GM12878 (cell line): Measurements from ENCODE around the gene WDR31. TPM values are rescaled to one million over a fixed set of nuclear protein-coding genes. Genes with fewer than 3 reads are reported as not detected.

Source experiments
- BMI1 ChIP-seq: fragments of 450-650 bp; IDR thresholded peaks from 2 replicates; pipeline ENCODE4 v1.6.1; 2016; ENCODE audit warnings: mild to moderate bottlenecking, moderate library complexity, borderline replicate concordance
- CEBPB ChIP-seq, 2 experiments: fragments of 150-350 bp in 1 of 2; IDR thresholded peaks; 2 replicates each; pipeline ENCODE4 v1.6.1; 2012 to 2014; ENCODE audit warnings: low read depth in 2 of 2, low read length in 2 of 2, borderline replicate concordance in 1 of 2, inconsistent platforms in 1 of 2
- IKZF2 ChIP-seq, 2 experiments: fragments of 450-650 bp; IDR thresholded peaks; 2 replicates each; pipeline ENCODE4 v1.6.1; 2017; ENCODE audit warnings: mild to moderate bottlenecking in 2 of 2, moderate library complexity in 2 of 2
- JUND ChIP-seq: IDR thresholded peaks from 2 replicates; pipeline ENCODE4 v1.6.1; 2012; ENCODE audit warnings: low read depth, mild to moderate bottlenecking, low read length, improper control_type of control experiment, moderate library complexity
- MEF2A ChIP-seq: IDR thresholded peaks from 2 replicates; pipeline ENCODE4 v1.6.1; 2011; ENCODE audit warnings: low read depth, mild to moderate bottlenecking, low read length, moderate library complexity; ENCODE audit not compliant: insufficient read depth
- RBBP5 ChIP-seq: fragments of 200-600 bp; sonication (generic); conservative IDR thresholded peaks from 2 replicates; pipeline ENCODE4 v1.6.1; 2016
- SPI1 ChIP-seq: IDR thresholded peaks from 2 replicates; pipeline ENCODE4 v1.6.1; 2011; ENCODE audit warnings: low read depth, mild to moderate bottlenecking, low read length, moderate library complexity, borderline replicate concordance; ENCODE audit not compliant: insufficient read depth
- SUZ12 ChIP-seq: fragments of 200-600 bp; sonication (generic); IDR thresholded peaks from one replicate; pipeline ENCODE4 v1.6.1; 2018; ENCODE audit warnings: antibody characterized with exemption, mild to moderate bottlenecking; ENCODE audit not compliant: unreplicated experiment
- TAF1 ChIP-seq: IDR thresholded peaks from 2 replicates; pipeline ENCODE4 v1.6.1; 2011; ENCODE audit warnings: mild to moderate bottlenecking, low read depth, low read length, borderline replicate concordance
- polyA plus RNA-seq, 11 experiments: library from polyadenylated mRNA; depleted of rRNA in 4 of 11; unstranded in 6 of 11; stranded (reverse) in 5 of 11; fragments of >200 nt; fragmentation: Nextera tagmentation in 4 of 11; fragmentation: Illumina TruSeq in 1 of 11; extraction: Ambion mirVana in 4 of 11; extraction: Trizol in 1 of 11; gene quantifications; 1 replicate in 1 of 11; 2 replicates in 10 of 11; pipeline versions ENCODE4 v1.2.1 to v1.2.3, GENCODE V29; 2011 to 2016; ENCODE audit warnings: inconsistent platforms in 2 of 11, missing spikeins in 2 of 11, low read depth in 1 of 11
- total RNA-seq, 4 experiments: library from RNA; depleted of rRNA in 3 of 4; stranded (reverse); fragments of >200 nt in 3 of 4; fragmentation: Illumina TruSeq in 1 of 4; extraction: Trizol in 1 of 4; gene quantifications; 2 replicates each; pipeline versions ENCODE4 v1.2.1 to v1.2.3, GENCODE V29; 2013 to 2021
- TF ChIP-seq, protein P1 (sequence below): fragments of 450-650 bp; IDR thresholded peaks from 2 replicates; pipeline ENCODE4 v1.6.1; 2017; ENCODE audit warnings: antibody characterized with exemption, mild to moderate bottlenecking, moderate library complexity
- TF ChIP-seq, protein P2 (sequence below): fragments of 450-650 bp; IDR thresholded peaks from 2 replicates; pipeline ENCODE4 v1.6.1; 2018; ENCODE audit warnings: mild to moderate bottlenecking, low read depth, moderate library complexity; ENCODE audit not compliant: partially characterized antibody
- TF ChIP-seq, protein P3 (sequence below): IDR thresholded peaks from 2 replicates; pipeline ENCODE4 v1.6.1; 2012; ENCODE audit warnings: low read depth, low read length, improper control_type of control experiment
- TF ChIP-seq, protein P4 (sequence below): fragments of 450-650 bp; formaldehyde crosslinking; IDR thresholded peaks from 2 replicates; pipeline ENCODE4 v1.5.0; 2022; ENCODE audit warnings: mild to moderate bottlenecking, missing genetic modification characterization
- TF ChIP-seq, protein P5 (sequence below): fragments of 450-650 bp; IDR thresholded peaks from 2 replicates; pipeline ENCODE4 v1.6.1; 2017; ENCODE audit warnings: mild to moderate bottlenecking, low read depth, inconsistent platforms; ENCODE audit not compliant: poor library complexity, severe bottlenecking

The WDR31 gene
- total and polyA plus RNA-seq, 10 of the 15 experiments (the other 5 are each of a cell fraction or from before 2014, with no cell fraction given), result 0.26 to 1.7 (median 0.79) TPM

DNA sequence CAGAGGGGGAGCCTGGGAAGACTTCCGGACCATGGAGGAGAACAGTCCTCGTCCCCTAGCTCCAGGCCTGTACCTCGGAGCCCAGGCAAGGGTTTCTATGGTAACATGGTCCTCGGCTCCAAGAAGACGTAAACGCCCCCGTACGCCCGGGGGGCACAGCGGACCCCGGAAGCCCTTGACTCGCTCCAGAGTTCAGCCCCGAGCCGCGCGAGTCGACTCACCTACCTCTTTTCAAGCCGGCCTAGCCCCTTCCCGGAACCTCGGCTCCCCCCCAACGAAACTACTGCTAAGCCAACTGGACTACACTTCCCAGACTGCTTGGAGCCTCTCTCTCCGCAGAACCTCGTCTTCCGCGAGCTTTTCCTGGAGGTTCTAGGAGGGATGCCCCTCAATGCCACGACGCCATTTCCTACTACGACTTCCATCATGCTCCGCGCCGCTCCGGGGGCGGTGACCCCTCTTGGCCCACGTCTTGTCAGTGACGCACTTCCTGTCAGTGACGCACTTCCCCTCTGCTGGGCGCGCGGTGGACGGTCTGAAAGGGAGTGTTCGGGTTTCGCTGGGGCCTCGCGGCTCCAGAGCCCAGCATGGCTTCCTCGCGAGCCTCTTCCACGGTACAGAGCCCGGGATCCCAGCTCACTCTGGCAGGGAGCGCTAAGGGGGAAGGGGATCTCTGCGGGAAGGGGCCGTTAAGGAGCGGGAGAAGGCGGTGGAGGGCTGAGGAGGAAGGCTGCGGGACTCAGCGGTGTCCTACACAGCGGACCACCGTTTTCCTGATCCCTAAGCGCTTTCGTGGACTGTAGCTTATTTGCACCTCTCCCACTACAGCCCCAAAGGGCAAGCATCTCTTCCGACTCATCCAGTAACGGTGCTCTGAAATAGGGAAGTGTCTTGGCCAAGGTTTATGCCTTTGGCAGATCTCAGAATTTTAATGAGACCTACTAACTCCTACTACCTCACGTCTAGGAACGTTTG, 64.6 kb downstream of the WDR31 start, which contains the start of the genes CDC26 and PRPF4 (continued):
- TF ChIP-seq, protein P1, sequence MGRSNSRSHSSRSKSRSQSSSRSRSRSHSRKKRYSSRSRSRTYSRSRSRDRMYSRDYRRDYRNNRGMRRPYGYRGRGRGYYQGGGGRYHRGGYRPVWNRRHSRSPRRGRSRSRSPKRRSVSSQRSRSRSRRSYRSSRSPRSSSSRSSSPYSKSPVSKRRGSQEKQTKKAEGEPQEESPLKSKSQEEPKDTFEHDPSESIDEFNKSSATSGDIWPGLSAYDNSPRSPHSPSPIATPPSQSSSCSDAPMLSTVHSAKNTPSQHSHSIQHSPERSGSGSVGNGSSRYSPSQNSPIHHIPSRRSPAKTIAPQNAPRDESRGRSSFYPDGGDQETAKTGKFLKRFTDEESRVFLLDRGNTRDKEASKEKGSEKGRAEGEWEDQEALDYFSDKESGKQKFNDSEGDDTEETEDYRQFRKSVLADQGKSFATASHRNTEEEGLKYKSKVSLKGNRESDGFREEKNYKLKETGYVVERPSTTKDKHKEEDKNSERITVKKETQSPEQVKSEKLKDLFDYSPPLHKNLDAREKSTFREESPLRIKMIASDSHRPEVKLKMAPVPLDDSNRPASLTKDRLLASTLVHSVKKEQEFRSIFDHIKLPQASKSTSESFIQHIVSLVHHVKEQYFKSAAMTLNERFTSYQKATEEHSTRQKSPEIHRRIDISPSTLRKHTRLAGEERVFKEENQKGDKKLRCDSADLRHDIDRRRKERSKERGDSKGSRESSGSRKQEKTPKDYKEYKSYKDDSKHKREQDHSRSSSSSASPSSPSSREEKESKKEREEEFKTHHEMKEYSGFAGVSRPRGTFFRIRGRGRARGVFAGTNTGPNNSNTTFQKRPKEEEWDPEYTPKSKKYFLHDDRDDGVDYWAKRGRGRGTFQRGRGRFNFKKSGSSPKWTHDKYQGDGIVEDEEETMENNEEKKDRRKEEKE, result no peak
- no peak for TF ChIP-seq JUND
- TF ChIP-seq IKZF2 (IDR thresholded peaks at IDR 0.05), result peak; percentile 9 to 11; a peak in 1 of 4 replicates
- TF ChIP-seq BMI1, result peak; percentile 38; the same call in 1 of the 2 replicates
- TF ChIP-seq SUZ12, result no peak
- no peak for TF ChIP-seq RBBP5
- TF ChIP-seq, protein P2, sequence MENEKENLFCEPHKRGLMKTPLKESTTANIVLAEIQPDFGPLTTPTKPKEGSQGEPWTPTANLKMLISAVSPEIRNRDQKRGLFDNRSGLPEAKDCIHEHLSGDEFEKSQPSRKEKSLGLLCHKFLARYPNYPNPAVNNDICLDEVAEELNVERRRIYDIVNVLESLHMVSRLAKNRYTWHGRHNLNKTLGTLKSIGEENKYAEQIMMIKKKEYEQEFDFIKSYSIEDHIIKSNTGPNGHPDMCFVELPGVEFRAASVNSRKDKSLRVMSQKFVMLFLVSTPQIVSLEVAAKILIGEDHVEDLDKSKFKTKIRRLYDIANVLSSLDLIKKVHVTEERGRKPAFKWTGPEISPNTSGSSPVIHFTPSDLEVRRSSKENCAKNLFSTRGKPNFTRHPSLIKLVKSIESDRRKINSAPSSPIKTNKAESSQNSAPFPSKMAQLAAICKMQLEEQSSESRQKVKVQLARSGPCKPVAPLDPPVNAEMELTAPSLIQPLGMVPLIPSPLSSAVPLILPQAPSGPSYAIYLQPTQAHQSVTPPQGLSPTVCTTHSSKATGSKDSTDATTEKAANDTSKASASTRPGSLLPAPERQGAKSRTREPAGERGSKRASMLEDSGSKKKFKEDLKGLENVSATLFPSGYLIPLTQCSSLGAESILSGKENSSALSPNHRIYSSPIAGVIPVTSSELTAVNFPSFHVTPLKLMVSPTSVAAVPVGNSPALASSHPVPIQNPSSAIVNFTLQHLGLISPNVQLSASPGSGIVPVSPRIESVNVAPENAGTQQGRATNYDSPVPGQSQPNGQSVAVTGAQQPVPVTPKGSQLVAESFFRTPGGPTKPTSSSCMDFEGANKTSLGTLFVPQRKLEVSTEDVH, result peak; percentile 66
- TF ChIP-seq, protein P3, sequence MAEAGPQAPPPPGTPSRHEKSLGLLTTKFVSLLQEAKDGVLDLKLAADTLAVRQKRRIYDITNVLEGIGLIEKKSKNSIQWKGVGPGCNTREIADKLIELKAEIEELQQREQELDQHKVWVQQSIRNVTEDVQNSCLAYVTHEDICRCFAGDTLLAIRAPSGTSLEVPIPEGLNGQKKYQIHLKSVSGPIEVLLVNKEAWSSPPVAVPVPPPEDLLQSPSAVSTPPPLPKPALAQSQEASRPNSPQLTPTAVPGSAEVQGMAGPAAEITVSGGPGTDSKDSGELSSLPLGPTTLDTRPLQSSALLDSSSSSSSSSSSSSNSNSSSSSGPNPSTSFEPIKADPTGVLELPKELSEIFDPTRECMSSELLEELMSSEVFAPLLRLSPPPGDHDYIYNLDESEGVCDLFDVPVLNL, result peak; percentile 80
- TF ChIP-seq, protein P4, sequence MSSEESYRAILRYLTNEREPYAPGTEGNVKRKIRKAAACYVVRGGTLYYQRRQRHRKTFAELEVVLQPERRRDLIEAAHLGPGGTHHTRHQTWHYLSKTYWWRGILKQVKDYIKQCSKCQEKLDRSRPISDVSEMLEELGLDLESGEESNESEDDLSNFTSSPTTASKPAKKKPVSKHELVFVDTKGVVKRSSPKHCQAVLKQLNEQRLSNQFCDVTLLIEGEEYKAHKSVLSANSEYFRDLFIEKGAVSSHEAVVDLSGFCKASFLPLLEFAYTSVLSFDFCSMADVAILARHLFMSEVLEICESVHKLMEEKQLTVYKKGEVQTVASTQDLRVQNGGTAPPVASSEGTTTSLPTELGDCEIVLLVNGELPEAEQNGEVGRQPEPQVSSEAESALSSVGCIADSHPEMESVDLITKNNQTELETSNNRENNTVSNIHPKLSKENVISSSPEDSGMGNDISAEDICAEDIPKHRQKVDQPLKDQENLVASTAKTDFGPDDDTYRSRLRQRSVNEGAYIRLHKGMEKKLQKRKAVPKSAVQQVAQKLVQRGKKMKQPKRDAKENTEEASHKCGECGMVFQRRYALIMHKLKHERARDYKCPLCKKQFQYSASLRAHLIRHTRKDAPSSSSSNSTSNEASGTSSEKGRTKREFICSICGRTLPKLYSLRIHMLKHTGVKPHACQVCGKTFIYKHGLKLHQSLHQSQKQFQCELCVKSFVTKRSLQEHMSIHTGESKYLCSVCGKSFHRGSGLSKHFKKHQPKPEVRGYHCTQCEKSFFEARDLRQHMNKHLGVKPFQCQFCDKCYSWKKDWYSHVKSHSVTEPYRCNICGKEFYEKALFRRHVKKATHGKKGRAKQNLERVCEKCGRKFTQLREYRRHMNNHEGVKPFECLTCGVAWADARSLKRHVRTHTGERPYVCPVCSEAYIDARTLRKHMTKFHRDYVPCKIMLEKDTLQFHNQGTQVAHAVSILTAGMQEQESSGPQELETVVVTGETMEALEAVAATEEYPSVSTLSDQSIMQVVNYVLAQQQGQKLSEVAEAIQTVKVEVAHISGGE (CRISPR knock-in tag), result no peak
- TF ChIP-seq, protein P5, sequence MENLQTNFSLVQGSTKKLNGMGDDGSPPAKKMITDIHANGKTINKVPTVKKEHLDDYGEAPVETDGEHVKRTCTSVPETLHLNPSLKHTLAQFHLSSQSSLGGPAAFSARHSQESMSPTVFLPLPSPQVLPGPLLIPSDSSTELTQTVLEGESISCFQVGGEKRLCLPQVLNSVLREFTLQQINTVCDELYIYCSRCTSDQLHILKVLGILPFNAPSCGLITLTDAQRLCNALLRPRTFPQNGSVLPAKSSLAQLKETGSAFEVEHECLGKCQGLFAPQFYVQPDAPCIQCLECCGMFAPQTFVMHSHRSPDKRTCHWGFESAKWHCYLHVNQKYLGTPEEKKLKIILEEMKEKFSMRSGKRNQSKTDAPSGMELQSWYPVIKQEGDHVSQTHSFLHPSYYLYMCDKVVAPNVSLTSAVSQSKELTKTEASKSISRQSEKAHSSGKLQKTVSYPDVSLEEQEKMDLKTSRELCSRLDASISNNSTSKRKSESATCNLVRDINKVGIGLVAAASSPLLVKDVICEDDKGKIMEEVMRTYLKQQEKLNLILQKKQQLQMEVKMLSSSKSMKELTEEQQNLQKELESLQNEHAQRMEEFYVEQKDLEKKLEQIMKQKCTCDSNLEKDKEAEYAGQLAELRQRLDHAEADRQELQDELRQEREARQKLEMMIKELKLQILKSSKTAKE, result no peak
- no peak for TF ChIP-seq MEF2A
- no peak for TF ChIP-seq CEBPB (IDR thresholded peaks at IDR 0.05; ENCODE audit: borderline replicate concordance in 1 of 2, low read depth in 2 of 2, low read length in 2 of 2)
- peak; percentile 73; the same call in 1 of the 2 replicates for TF ChIP-seq SPI1
- peak; percentile 89 for TF ChIP-seq TAF1
